SJSA1 (cell line): ENCODE results near the gene TMIGD1. TPM values are rescaled to one million over a fixed set of nuclear protein-coding genes. Genes with fewer than 3 reads are reported as not detected.

Experiments
- DNase-seq, 2 experiments: peaks; one replicate each; pipeline ENCODE4 v3.0.0-alpha.2; 2015 to 2020; ENCODE audit warnings: low spot score in 2 of 2, low read depth in 1 of 2
- H3K27ac ChIP-seq: fragments of 250-450 bp; sonication (Bioruptor Pico); 2 replicates; pipeline ENCODE4 v1.5.1; 2020; ENCODE audit warnings: mild to moderate bottlenecking, moderate library complexity
- H3K27me3 ChIP-seq: fragments of 250-450 bp; sonication (Bioruptor Pico); replicated peaks from 2 replicates; pipeline ENCODE4 v1.5.1; 2020; ENCODE audit warnings: mild to moderate bottlenecking, moderate library complexity
- H3K36me3 ChIP-seq: fragments of 250-450 bp; sonication (Bioruptor Pico); 2 replicates; pipeline ENCODE4 v1.5.1; 2020; ENCODE audit warnings: mild to moderate bottlenecking
- H3K4me1 ChIP-seq: fragments of 250-450 bp; sonication (Bioruptor Pico); replicated peaks from 2 replicates; pipeline ENCODE4 v1.6.1; 2021; ENCODE audit warnings: mild to moderate bottlenecking
- H3K4me3 ChIP-seq: fragments of 250-450 bp; sonication (Bioruptor Pico); 2 replicates; pipeline ENCODE4 v1.5.1; 2020; ENCODE audit warnings: mild to moderate bottlenecking
- H3K9me3 ChIP-seq: fragments of 250-450 bp; sonication (Bioruptor Pico); replicated peaks from 2 replicates; pipeline ENCODE4 v1.5.1; 2020; ENCODE audit warnings: mild to moderate bottlenecking
- total RNA-seq: library from RNA; depleted of rRNA; stranded (reverse); fragments of >200 nt; shearing (Covaris generic); gene quantifications from 2 replicates; pipeline ENCODE4 v1.2.3, GENCODE V29; 2014; rRNA removed

Gene TMIGD1
- total RNA-seq, 1 experiment from 2014 or later: not detected

GRCh38 chr17:30274887-30275286 lies 59.0 kb downstream of the TMIGD1 start:
- no peaks in the 10 kb centered on the region for H3K4me1 ChIP-seq
- no peak overlapping the region for H3K4me3 ChIP-seq
- peaks cover 86% of the 10 kb centered on the region for H3K36me3 ChIP-seq
- no peak for DNase-seq
- no peaks in the 10 kb centered on the region for H3K27me3 ChIP-seq
- no peaks in the 10 kb centered on the region for H3K9me3 ChIP-seq
- H3K27ac ChIP-seq: no peak overlapping the region

DNA sequence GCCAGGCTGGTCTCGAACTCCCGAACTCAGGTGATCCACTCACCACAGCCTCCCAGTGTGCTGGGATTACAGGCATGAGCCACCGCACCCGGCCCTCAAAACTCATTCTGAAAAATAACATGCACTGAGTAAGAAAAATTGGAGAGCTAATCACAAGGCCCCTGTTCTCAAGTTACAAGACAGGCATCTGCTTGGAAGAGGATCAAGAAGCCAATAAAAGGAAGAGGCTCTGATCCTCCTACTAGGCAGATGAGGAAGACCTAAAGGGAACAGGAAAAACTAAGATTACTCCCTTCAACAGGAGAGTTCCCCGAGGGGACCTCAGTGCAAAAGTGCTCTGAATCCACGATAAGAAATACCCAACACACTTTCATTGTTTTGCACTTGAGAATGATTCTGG lies 60.5 kb downstream of the TMIGD1 start:
- Histone ChIP-seq H3K27me3 (no peaks in the 10 kb centered on the region), H3K36me3 (peaks cover 79% of the 10 kb centered on the region), H3K4me3 (no peak overlapping the region), H3K4me1 (no peaks in the 10 kb centered on the region), H3K9me3 (no peaks in the 10 kb centered on the region), H3K27ac (no peak overlapping the region)
- no peak for DNase-seq

DNA sequence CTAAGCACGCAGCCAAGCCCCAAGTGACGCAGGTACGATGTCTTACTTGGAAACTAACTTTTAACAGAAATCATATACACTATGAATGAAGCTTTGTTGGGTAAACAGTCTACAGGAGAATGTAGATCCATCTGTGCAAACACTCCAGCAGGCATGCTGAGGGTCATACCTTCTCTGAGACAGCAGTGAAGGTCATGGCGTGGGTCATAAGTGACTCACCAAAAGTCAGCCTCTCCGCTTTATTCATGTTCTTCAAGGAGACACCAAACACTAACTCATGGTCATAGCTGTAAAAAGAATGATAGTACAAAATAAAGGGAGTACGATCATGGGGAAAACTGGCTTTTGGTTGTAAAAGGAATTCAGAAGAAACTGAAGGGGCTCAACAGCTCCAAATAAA lies 62.8 kb downstream of the TMIGD1 start:
- Histone ChIP-seq H3K4me1 (no peaks in the 10 kb centered on the region), H3K9me3 (no peaks in the 10 kb centered on the region), H3K27ac (no peak overlapping the region), H3K27me3 (no peaks in the 10 kb centered on the region), H3K36me3 (peaks cover 82% of the 10 kb centered on the region), H3K4me3 (no peak overlapping the region)
- no peak for DNase-seq

- Histone ChIP-seq H3K27ac (no peak overlapping the region), H3K4me1 (no peaks in the 10 kb centered on the region), H3K36me3 (peaks cover 91% of the 10 kb centered on the region), H3K4me3 (no peak overlapping the region), H3K9me3 (no peaks in the 10 kb centered on the region), H3K27me3 (no peaks in the 10 kb centered on the region)
- no peak for DNase-seq
These were observed 66.2 kb downstream of the TMIGD1 start for GRCh38 chr17:30267625-30268024.

Other genes starting within 250 kb of the TMIGD1 start
- gene NSRP1, start 217.2 kb downstream of the TMIGD1 start, total RNA-seq: 10.9 and 15.9 TPM in 2 replicates
- gene SLC6A4, start 98.4 kb downstream of the TMIGD1 start, total RNA-seq: not detected in 2 replicates
- gene BLMH, start 42.1 kb downstream of the TMIGD1 start, total RNA-seq: 65.7 and 70.9 TPM in 2 replicates
- 35.1 and 43.6 TPM in 2 replicates for gene CPD, start 44.9 kb upstream of the TMIGD1 start, total RNA-seq
- 26.3 and 33.8 TPM in 2 replicates for gene GOSR1, start 143.4 kb upstream of the TMIGD1 start, total RNA-seq